Psoas muscle (tissue), 8 donors: ENCODE data around the gene TMEM128. TPM values are rescaled to one million over a fixed set of nuclear protein-coding genes. Genes with fewer than 3 reads are reported as not detected.
A peak's percentile ranks its signal among the peaks of the same experiment; 100 is the strongest.

Source experiments
- ATAC-seq, 4 donors: fragments of 200-7000 bp; cut with Tn5 transposase; one replicate each; pipeline ENCODE4 v1.9.1; 2020; ENCODE audit warnings: moderate library complexity in 3 of 4, mild to moderate bottlenecking in 2 of 4
- DNase-seq, 2 donors: peaks; one replicate each; pipeline ENCODE4 v3.0.0-alpha.2; 2020
- H3K27ac ChIP-seq: fragments of 200-600 bp; one replicate; pipeline ENCODE4 v1.8.0; 2022
- H3K27me3 ChIP-seq, 3 donors: fragments of 200-600 bp in 1 of 3; one replicate each; pipeline versions ENCODE4 v1.6.1 to v1.8.0; 2013 to 2022; ENCODE audit warnings: low read length in 2 of 3, mild to moderate bottlenecking in 2 of 3, moderate library complexity in 1 of 3; ENCODE audit not compliant: insufficient read depth in 3 of 3
- H3K36me3 ChIP-seq, 2 donors: fragments of 200-600 bp in 1 of 2; one replicate each; pipeline versions ENCODE4 v1.6.1 to v1.8.0; 2013 to 2022; ENCODE audit warnings: low read depth in 1 of 2, mild to moderate bottlenecking in 1 of 2, moderate library complexity in 1 of 2; ENCODE audit not compliant: insufficient read depth in 1 of 2
- H3K4me1 ChIP-seq: fragments of 200-600 bp; one replicate; pipeline ENCODE4 v1.8.0; 2022
- H3K4me3 ChIP-seq: fragments of 200-600 bp; one replicate; pipeline ENCODE4 v1.8.0; 2022; ENCODE audit warnings: mild to moderate bottlenecking
- H3K9me3 ChIP-seq: fragments of 200-600 bp; one replicate; pipeline ENCODE4 v1.8.0; 2022
- WGBS, 3 donors: extraction: QIAGEN DNeasy Blood & Tissue Kit; methylation state at CpG; one replicate each; pipeline versions ENCODE4 v1.1.6 to v1.1.7; 2013; 5-methylcytosine and 5-hydroxymethylcytosine counted together
- intact Hi-C, 2 donors: fragments of 100-400 bp; cut with DNase I; formaldehyde crosslinking; loops; one replicate each; pipeline versions ENCODE4 v1.11.0 to v1.14.2; 2022
- long read RNA-seq, 2 donors: library from polyadenylated mRNA; unstranded; transcript quantifications; one replicate each; pipeline ENCODE4 v2.0.0, GENCODE V29; 2021
- polyA plus RNA-seq, 3 donors: library from polyadenylated mRNA; stranded (reverse); fragments of 200-250 nt; gene quantifications; one replicate each; pipeline ENCODE4 v1.2.3, GENCODE V29; 2013
- total RNA-seq, 4 donors: library from RNA; stranded (reverse); fragmentation: NEBNext Ultra II Directional in 2 of 4; extraction: Animal tissue kit (Norgen Biotek cat#: 25700) in 2 of 4; gene quantifications; one replicate each; pipeline versions ENCODE4 v1.2.1 to v1.2.4, GENCODE V29; 2021 to 2023
- TF ChIP-seq, protein P1 (sequence below): fragments of 200-600 bp; IDR thresholded peaks from one replicate; pipeline ENCODE4 v1.8.0; 2022; ENCODE audit warnings: antibody characterized with exemption
- donor health status: healthy with polysubstance abuse.
- donor health status: DM: no; HTN: no; CAD: no; lungs with moderate emphysema.
- donor health status: Bipolar disorder and iron deficiency.
- donor health status: healthy.
- donor health status: DM: yes; HTN: yes; CAD: no.
- donor health status: DM: no; HTN: no; CAD: no.
- donor health status: DM: no; HTN: no; CAD: no.
- donor health status: DM: yes; HTN: yes; CAD: no.

Gene TMEM128, protein sequence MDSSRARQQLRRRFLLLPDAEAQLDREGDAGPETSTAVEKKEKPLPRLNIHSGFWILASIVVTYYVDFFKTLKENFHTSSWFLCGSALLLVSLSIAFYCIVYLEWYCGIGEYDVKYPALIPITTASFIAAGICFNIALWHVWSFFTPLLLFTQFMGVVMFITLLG
- total RNA-seq = 1 to 10 TPM; 5.5 to 7.8 (median 6.5) TPM
- 1 to 10 TPM; 6.5 to 7.4 (median 7.0) TPM for polyA plus RNA-seq
- long read RNA-seq, donor 1, transcript TMEM128-202 (5 exons, 1,221 nt) = major isoform, 5 of 7 reads
- long read RNA-seq, donor 1, partial matches to known transcripts = 0 of 7 reads
- long read RNA-seq, donor 1, other reads (novel, unspliced or antisense) = 1 of 7 reads
- long read RNA-seq, donor 2, partial matches to known transcripts = 0 of 2 reads
- long read RNA-seq, donor 2, other reads (novel, unspliced or antisense) = 0 of 2 reads

DNA sequence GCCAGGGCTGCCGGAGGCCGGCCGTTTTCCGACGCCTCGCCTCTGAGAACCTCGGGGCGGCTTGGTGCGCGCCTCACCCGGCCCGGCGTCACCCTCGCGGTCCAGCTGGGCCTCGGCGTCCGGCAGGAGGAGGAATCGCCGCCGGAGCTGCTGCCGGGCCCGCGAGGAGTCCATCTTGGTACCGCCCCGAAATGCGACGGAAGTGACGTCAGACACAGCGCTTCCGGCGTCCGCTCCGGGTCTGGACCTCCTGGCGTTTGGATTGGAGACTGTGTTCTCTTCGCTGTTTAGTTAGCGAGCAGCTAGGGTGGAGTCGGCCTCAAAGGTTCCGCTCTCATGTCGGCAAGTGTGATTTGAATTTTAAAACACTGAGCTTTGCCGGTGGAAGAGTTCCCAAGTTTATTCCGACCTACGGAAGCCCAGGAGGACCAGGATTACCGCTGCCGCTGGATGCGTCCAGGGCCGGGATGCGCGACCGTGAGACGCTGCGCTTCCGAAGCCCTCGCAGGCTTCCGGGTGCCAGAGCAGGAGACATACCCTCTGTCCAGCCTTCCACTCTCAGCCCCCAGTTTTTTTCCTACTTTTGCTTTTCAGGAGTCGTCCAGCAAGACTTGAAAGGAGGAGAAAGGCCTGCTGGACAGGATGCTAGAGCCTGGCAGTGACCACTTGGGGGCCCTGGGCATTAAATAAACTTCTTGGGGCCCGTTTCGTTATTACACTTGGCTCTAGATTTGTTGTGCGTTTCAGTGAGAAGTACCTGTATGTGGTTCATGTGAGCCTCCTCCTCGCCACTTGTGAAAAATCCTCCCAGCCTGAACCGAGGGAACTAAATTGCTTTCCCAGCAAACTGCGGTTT lies at the start of gene TMEM128:
Gene TMEM128, minus strand, starts transcription at position 195 of the 856 bp plus-strand sequence. Its CDS starts 21 bp downstream, at position 174.
- Histone ChIP-seq H3K36me3 (peaks cover 10 to 29% of the 10 kb centered on the region in 2 donors), H3K4me3 (peak within 1 kb of the TSS; percentile 89), H3K27ac (peak within 1 kb of the TSS; percentile 91), H3K27me3 (no peaks in the 10 kb centered on the region), H3K9me3 (no peaks in the 10 kb centered on the region), H3K4me1 (peaks cover 23% of the 10 kb centered on the region)
- peak; percentile 91 to 96 for DNase-seq
- intact Hi-C loops = loop anchor here (5.0 kb wide), 2 partner anchors 39 to 294 kb away; partner anchors contain the start of gene STX18 (in 2 of the 2)
- ATAC-seq = peak; percentile 96 to 99 (median 98)
- WGBS, 3 donors = 1% methylated on average over 61 to 62 of the region's 62 CpGs
- TF ChIP-seq, protein P1, sequence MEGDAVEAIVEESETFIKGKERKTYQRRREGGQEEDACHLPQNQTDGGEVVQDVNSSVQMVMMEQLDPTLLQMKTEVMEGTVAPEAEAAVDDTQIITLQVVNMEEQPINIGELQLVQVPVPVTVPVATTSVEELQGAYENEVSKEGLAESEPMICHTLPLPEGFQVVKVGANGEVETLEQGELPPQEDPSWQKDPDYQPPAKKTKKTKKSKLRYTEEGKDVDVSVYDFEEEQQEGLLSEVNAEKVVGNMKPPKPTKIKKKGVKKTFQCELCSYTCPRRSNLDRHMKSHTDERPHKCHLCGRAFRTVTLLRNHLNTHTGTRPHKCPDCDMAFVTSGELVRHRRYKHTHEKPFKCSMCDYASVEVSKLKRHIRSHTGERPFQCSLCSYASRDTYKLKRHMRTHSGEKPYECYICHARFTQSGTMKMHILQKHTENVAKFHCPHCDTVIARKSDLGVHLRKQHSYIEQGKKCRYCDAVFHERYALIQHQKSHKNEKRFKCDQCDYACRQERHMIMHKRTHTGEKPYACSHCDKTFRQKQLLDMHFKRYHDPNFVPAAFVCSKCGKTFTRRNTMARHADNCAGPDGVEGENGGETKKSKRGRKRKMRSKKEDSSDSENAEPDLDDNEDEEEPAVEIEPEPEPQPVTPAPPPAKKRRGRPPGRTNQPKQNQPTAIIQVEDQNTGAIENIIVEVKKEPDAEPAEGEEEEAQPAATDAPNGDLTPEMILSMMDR = peak; percentile 10

DNA sequence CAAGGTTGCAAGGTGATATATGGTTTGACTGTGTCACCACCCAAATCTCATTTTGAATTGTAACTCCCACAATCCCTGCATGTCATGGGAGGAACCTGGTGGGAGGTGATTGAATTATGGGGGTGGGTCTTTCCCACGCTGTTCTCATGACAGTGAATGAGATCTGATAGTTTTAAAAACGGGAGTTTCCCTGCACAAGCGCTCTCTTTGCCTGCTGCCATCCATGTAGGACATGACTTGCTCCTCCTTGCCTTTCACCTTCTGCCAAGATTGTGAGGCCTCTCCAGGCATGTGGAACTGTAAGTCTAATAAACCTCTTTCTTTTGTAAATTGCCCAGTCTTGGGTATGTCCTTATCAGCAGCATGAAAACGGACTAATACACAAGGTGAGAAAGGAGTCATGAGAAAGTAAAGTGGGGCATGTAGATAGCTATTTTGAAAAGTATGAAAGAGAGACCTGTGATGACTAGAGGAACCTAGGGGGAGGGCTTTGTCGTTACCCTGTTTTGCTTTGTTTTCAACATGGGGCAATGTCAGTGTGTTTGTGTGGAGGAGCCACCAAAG lies 48.3 kb upstream of the TMEM128 start:
- ATAC-seq (no peak), DNase-seq (no peak)
- H3K4me1 ChIP-seq = peaks cover 26% of the 10 kb centered on the region
- no peaks in the 10 kb centered on the region for H3K9me3 ChIP-seq
- TF ChIP-seq, protein P1 = no peak
- no peaks in the 10 kb centered on the region for H3K27me3 ChIP-seq
- H3K27ac ChIP-seq = no peak overlapping the region
- H3K36me3 ChIP-seq = peaks cover 0 to 31% of the 10 kb centered on the region in 2 donors
- intact Hi-C loops = no loop called here
- H3K4me3 ChIP-seq = no peak overlapping the region
- WGBS, 3 donors = 93 to 97% (median 94%) methylated on average over 5 of the region's 5 CpGs

DNA sequence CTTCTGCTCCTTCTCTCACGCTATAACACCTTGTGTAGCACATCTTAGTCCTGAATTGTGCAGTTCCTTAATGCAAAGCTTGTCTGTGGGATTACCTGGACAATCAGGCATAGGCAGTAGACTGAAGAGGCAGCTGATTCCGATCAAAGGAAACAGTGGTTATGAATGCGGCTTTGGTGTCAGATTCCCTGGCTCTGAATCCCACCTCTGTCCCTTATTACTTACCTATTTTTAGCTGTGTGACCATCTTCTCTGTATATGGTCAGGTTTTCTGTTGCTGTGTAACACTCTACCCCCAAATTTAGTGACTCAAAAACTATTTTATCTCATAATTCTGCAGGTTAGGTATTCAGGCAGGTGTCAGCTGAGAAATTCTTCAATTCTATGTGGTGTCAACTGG lies 45.3 kb upstream of the TMEM128 start:
- intact Hi-C loops = no loop called here
- H3K36me3 ChIP-seq = peaks cover 0 to 5% of the 10 kb centered on the region in 2 donors
- peak overlapping the region; percentile 67 for H3K27ac ChIP-seq

More for the DNA sequence above, 45.3 kb upstream of the TMEM128 start:
- TF ChIP-seq, protein P1 = no peak
- ATAC-seq (peak; percentile 50 to 65 (median 56)), DNase-seq (no peak)
- Histone ChIP-seq H3K27me3 (no peaks in the 10 kb centered on the region), H3K9me3 (no peaks in the 10 kb centered on the region), H3K4me1 (peaks cover 39% of the 10 kb centered on the region), H3K4me3 (no peak overlapping the region)
- 54 to 70% (median 63%) methylated on average over 3 of the region's 3 CpGs for WGBS, 3 donors
